ENCODE data around the gene ELFN2.

GRCh38 chr22:37431366-37431765 is 4.1 kb upstream of the ELFN2 start:
- TF ChIP-seq POLR2AphosphoS5 (IDR thresholded peaks at IDR 0.05; ENCODE audit: low read depth, low read length) (no peak), POLR2A (IDR thresholded peaks at IDR 0.05; ENCODE audit: low read depth, low read length) (no peak)
